Measurements from ENCODE around the gene HSPG2.
A peak's percentile ranks its signal among the peaks of the same experiment; 100 is the strongest.
"Not testable (repeated sequence)": the region's sequence is repeated elsewhere in the genome, so short reads cannot be mapped to it uniquely, and the experiment has no call there.

The HSPG2 gene

DNA sequence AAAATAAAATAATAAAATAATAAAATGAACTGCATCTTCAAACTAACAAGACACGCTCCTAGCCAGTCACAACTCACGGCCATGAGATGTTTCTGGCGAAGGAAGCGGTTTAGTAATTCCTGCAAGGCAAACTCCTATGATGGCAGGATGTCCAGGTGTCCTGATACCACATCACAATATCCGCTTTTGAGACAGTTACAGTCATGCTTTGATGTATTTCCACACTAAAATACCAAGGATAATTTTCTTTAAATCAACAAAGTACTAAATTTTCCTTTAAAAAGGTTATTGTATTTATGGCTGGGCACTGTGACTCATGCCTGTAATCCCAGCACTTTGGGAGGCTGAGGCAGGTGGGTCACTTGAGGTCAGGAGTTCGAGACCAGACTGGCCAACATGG lies 30.1 kb upstream of the HSPG2 start:
- not testable (repeated sequence) for H3K4me3 ChIP-seq (ENCODE audit: low read depth, low read length); H3K9me3 ChIP-seq; H3K36me3 ChIP-seq; H3K4me1 ChIP-seq; H3K27me3 ChIP-seq; DNase-seq

DNA sequence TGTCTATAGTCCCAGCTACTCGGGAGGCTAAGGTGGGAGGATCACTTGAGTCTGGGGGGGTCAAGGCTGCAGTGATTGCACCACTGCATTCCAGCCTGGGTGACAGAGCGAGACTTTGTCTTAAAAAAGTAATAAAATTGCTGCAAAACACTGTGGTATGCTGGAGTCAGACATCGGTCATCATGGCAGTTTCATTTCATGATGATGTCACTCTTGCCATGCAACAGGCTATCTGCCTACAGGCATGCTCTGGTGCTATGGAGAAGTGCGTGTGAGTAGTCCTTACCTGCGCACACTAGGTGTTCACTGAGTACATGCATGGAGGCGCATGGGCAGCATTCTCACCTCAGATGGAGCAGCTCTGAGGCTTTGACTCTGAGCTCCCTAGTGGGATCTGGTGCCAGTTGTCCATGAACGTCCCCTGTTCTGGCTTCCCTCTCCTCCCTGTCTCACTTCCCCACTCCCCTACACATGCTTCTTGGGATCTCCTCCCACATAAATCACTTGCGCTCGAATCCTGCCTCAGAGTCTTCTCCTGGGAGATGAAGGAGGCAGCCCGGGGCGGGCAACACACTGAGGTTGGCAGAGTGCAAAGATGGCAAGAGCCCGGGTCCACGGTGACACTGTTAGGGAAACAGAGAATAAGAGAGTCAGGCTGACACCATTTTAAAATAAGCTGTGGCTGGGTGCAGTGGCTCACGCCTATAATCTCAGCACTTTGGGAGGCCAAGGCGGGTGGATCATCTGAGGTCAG lies 29.3 kb upstream of the HSPG2 start:
- Histone ChIP-seq H3K27me3 (no peaks in the 10 kb centered on the region), H3K4me3 (ENCODE audit: low read depth, low read length) (no peak overlapping the region), H3K4me1 (peaks cover 4% of the 10 kb centered on the region; the same call in 1 of the 2 replicates), H3K36me3 (no peaks in the 10 kb centered on the region), H3K9me3 (no peaks in the 10 kb centered on the region)
- DNase-seq = no peak
- TF ChIP-seq, protein P1, sequence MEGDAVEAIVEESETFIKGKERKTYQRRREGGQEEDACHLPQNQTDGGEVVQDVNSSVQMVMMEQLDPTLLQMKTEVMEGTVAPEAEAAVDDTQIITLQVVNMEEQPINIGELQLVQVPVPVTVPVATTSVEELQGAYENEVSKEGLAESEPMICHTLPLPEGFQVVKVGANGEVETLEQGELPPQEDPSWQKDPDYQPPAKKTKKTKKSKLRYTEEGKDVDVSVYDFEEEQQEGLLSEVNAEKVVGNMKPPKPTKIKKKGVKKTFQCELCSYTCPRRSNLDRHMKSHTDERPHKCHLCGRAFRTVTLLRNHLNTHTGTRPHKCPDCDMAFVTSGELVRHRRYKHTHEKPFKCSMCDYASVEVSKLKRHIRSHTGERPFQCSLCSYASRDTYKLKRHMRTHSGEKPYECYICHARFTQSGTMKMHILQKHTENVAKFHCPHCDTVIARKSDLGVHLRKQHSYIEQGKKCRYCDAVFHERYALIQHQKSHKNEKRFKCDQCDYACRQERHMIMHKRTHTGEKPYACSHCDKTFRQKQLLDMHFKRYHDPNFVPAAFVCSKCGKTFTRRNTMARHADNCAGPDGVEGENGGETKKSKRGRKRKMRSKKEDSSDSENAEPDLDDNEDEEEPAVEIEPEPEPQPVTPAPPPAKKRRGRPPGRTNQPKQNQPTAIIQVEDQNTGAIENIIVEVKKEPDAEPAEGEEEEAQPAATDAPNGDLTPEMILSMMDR (IDR thresholded peaks at IDR 0.05; ENCODE audit: low read depth, low read length) = no peak

- no peaks in the 10 kb centered on the region for H3K27me3 ChIP-seq
- no peak overlapping the region for H3K4me3 ChIP-seq (ENCODE audit: low read depth, low read length)
- H3K9me3 ChIP-seq = no peaks in the 10 kb centered on the region
- no peaks in the 10 kb centered on the region for H3K36me3 ChIP-seq
- TF ChIP-seq, protein P1 (IDR thresholded peaks at IDR 0.05; ENCODE audit: low read depth, low read length) = peak; percentile 78
- H3K4me1 ChIP-seq = peaks cover 4% of the 10 kb centered on the region; the same call in 1 of the 2 replicates
- peak; percentile 57 for DNase-seq
These were observed 26.5 kb upstream of the HSPG2 start for GRCh38 chr1:21963477-21964217.

- TF ChIP-seq, protein P1 (IDR thresholded peaks at IDR 0.05; ENCODE audit: low read depth, low read length) = no peak
- H3K9me3 ChIP-seq = no peaks in the 10 kb centered on the region
- H3K27me3 ChIP-seq = no peaks in the 10 kb centered on the region
- H3K4me3 ChIP-seq (ENCODE audit: low read depth, low read length) = no peak overlapping the region
- peaks cover 7% of the 10 kb centered on the region for H3K4me1 ChIP-seq
- DNase-seq = no peak
- H3K36me3 ChIP-seq = no peaks in the 10 kb centered on the region
These were observed 24.7 kb upstream of the HSPG2 start for GRCh38 chr1:21961799-21962198.

DNA sequence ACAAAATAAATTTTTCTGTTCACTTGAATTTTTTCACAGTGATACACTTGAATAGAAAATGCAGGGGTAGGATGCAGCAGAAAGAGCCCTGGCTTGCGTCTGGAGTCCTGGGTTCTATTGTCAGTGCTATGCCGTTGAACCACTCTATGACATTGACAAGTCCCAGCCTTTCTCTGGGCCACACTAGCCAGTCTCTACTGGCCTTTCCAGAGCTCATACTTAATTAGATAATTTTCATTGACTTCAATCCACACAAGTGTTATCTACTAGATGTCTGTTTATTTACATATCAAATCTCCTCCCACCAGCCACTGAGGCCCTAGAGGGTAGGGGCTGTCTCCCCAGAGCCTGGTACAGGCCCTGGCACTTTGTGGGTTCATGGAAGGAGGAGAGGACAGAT lies 24.2 kb upstream of the HSPG2 start:
- TF ChIP-seq, protein P1 (IDR thresholded peaks at IDR 0.05; ENCODE audit: low read depth, low read length) = no peak
- Histone ChIP-seq H3K36me3 (no peaks in the 10 kb centered on the region), H3K9me3 (no peaks in the 10 kb centered on the region), H3K4me1 (peaks cover 11% of the 10 kb centered on the region), H3K27me3 (no peaks in the 10 kb centered on the region), H3K4me3 (ENCODE audit: low read depth, low read length) (no peak overlapping the region)
- DNase-seq = peak; percentile 57

- no peaks in the 10 kb centered on the region for H3K27me3 ChIP-seq
- no peaks in the 10 kb centered on the region for H3K36me3 ChIP-seq
- TF ChIP-seq, protein P1 (IDR thresholded peaks at IDR 0.05; ENCODE audit: low read depth, low read length) = no peak
- H3K4me1 ChIP-seq = peaks cover 11% of the 10 kb centered on the region
- H3K4me3 ChIP-seq (ENCODE audit: low read depth, low read length) = no peak overlapping the region
- H3K9me3 ChIP-seq = no peaks in the 10 kb centered on the region
- DNase-seq = peak; percentile 70
These were observed 19.8 kb upstream of the HSPG2 start for GRCh38 chr1:21956720-21957552.
